Hindlimb muscle (tissue), 1 donor: ENCODE measurements around the gene AGT. TPM values are rescaled to one million over a fixed set of nuclear protein-coding genes. Genes with fewer than 3 reads are reported as not detected.
"Not testable (repeated sequence)": the region's sequence is repeated elsewhere in the genome, so short reads cannot be mapped to it uniquely, and the experiment has no call there.

ENCODE experiments used
- DNase-seq: peaks from one replicate; pipeline ENCODE4 v3.0.0-alpha.2; 2013
- polyA plus RNA-seq: library from polyadenylated mRNA; unstranded; fragments of 120-200 nt; gene quantifications from one replicate; pipeline ENCODE4 v1.2.1, GENCODE V29; 2013; ENCODE audit not compliant: insufficient read length

Gene AGT
- polyA plus RNA-seq, 1 donor: 17.9 TPM

DNA sequence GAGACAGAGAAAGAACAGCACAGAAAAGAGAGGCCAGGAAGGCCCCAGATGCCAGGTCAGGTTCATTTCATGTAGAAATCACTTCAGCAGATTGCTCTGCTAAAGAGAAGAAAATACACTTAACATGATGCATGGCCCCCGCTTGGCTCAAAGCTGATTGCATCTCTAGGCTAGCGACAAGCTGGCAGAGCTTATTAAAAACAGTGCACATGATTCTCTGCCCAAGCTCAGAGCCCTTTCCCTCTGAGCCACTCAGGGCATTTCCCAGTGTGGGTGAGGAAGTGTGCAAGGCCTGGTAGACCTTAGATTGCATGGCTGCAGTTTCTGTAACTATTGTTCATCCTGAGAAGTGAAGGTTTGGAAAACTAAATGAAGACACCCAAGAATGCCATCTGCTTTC lies 30.0 kb upstream of the AGT start:
- DNase-seq: no peak

- no peak for DNase-seq
Observed at GRCh38 chr1:230739564-230740290, 25.8 kb upstream of the AGT start.

- no peak for DNase-seq
Observed at GRCh38 chr1:230737622-230738262, 23.8 kb upstream of the AGT start.

GRCh38 chr1:230735447-230735846 lies 21.5 kb upstream of the AGT start:
- DNase-seq: no peak

DNA sequence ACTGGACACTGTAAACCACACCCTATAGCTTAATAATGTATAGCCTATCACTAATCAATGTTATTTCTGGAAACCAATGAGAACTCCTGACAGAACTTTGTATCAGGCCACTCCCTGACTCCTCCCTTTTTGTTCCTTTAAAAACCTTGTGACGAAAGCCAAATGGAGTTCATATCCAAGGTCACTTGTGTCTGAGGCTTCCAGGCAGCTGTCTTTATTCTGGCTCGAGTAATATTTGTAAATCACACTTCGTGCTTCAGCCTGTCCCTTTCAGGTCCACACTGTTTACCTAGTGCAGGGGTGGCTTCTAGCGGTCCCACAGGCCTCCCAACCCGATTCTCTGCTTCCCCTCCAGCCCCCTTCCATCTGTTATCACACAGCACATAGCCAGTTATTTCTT lies 17.1 kb upstream of the AGT start:
- DNase-seq: no peak

- no peak for DNase-seq
Observed at GRCh38 chr1:230728710-230729392, 14.9 kb upstream of the AGT start.

DNA sequence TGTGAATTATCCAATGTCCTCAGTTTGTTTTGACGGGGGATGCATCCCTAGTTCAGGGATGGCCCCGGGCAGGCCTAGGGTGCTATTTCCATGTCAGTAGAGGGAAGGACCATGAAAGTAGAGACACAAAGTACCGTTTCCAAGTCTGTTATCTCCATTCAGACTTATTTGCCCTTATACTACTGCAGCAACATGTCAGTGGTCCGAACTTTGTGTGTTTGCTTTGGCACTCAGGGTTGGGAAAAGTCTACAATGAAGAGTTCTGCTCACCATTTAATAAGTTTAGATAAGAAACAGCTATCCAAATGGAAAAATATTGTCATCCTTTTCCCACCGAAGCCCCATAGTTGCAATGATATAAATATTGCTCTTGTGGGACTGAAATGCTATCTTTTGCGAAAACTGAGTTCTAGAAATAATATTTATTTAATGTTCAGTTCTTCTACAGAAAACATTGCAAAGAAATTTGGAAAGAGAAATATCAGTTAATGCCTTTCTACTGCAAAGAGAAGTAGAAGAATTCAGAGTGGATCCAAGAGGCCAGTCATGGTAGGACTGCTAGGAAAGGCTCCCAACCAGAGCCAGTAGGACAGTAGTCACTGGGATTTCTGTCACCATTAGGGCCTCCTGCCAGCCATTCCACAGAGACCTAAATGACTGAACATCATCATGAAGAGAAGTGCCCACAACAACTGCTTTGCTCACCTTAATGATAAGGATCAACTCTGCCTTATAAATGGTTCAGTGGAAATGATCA lies 11.5 kb upstream of the AGT start:
- DNase-seq: no peak

DNA sequence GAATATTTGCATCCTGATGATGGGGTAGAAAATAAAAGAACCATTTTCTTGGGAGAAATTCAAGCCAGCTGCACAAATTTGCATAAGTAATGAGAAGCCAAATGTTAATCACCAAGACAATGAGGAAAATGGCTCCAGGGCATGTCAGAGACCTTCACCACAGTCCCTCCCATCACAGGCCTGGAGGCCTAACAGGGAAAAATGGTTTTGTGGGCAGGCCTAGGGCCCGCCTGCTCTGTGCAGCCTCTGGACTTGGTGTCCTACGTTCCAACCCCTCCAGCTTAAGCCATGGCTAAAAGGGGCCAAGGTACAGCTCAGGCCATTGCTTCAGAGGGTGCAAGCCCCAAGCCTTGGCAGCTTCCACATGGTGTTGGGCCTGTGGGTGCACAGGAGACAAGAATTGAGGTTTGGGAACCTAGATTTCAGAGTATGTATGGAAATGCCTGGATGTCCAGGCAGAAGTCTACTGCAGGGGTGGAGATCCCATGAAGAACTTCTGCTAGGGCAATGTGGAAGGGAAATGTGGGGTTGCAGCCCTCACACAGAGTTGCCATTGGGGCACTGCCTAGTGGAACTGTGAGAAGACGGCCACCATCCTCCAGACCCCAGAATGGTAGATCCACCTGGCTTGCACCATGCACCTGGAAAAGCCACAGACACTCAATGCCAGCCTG lies 8.1 kb upstream of the AGT start:
- not testable (repeated sequence) for DNase-seq

GRCh38 chr1:230717251-230717650 lies 3.3 kb upstream of the AGT start:
- no peak for DNase-seq

- DNase-seq: not testable (repeated sequence)
Observed at GRCh38 chr1:230716453-230716852, 2.5 kb upstream of the AGT start.

DNA sequence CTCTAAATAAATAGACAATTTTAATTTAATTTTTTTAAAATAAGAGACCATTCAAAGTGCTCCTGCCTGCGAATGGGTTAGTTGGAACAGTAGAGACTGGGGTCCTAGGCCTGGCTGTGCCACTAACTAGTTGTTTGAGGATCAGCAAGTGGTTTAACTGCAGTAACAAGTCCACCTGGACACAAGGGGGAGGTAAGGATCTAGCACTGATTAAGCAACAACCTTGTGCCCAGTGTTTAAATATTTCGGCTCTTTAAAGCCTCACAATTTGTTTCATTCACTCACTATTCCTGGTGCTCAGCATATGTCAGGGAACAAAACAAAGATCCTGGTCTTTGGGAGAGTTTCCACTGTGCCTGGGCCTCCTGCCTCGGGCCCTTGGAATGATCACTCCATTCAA lies 1.6 kb upstream of the AGT start:
- no peak for DNase-seq

DNA sequence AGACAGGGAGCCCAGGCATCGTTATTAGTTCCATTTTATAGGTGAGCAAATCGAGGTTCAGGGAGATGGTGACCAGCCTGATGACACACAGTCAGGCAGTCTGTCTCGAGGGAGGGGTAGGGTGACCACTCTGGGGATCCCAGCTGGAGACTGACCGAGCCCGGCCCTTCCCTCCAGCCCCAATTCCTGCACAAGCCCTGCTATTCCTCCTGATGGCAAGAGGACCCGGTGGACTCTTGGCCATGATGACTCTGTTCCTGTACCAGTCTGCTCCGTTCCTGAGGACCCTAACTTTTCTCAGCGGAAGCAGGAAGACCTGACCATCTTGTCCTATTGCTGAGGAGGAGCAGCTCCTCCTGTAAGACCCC lies 391 bp downstream of the AGT start:
- DNase-seq: no peak

DNA sequence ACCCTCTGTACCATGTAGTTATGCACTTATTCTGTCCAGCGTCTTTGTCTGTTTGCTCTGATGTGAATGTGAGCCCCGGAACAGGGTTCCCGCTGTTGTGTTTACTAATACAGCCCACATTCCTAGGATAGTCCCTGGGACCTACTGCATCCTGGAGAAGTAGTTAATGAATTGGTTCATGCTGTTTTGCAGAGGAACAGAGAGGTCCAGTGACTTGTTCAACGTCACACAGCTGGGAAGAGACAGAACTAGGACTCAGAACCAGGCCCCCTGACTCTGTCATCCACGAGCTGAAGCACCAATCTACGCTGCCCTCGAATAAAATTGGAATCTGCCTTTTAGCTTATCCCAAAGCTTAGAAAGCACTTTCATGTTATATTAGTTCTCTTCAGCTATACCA lies 784 bp downstream of the AGT start:
- DNase-seq: no peak

GRCh38 chr1:230712470-230712942 lies 1.4 kb downstream of the AGT start:
- no peak for DNase-seq

GRCh38 chr1:230711245-230711644 lies 2.7 kb downstream of the AGT start:
- DNase-seq: no peak

DNA sequence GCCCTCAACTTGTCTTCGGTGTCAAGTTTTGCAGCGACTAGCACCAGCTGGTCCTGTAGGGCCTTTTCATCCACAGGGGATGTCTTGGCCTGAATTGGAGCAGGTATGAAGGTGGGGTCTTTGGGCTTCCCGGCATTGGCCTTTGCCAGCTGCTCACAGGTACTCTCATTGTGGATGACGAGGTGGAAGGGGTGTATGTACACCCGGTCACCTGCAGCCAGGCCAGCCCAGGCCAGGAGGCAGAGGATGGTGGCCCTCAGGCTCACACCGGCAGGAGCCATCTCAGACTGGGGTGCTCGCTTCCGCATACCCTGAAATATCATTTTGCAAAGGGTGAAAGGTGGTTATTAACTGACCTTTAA lies 3.4 kb downstream of the AGT start:
- no peak for DNase-seq

GRCh38 chr1:230709619-230710542 lies 4.0 kb downstream of the AGT start:
- no peak for DNase-seq

DNA sequence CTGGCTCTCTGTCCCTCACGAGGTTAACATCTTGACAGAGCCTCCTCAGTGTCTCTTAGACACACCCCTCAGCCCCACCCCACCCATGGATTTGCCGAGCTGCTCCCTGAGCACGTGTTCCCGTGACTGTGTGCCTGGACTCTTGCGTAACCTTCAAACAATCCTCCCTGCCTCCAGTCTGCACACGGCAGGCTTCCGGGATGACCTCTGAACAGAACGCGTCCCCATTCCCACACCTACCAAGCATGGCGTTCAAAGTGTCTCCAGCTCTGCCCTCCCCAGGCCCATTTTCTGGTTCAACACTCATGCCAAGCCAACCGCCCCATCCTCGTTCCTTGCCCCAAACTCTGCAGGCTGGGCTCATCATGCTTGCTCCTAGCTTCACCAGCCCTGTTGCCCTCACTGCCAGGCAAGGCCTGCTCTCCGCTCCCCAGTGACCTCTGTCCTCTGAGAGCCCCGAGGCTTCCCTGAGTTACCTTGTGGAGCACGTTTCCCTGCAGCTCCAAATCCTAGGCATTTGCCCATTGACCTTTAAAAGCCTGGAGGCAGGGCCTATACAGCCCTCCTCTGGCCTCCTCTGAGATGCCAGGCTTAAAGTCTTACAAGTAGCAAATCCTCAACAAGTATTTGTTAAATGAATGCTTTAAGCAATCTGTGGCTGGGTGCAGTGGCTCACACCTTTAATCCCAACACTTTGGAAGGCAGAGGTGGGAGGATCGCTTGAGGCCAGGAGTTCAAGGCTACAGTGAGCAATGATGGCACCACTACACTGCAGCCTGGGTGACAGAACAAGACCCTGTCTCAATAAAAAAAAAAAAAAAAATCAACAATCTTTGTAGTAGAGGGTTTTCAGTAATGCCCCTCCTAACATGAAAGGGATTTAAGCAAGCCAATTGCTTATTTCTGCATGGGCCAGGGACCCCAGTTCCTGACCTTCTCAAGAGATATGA lies 5.0 kb downstream of the AGT start:
- DNase-seq: no peak

GRCh38 chr1:230707732-230708630 lies 5.9 kb downstream of the AGT start:
- DNase-seq: no peak
